K562 (cell line): ENCODE results near the gene RAB4B. TPM values are rescaled to one million over a fixed set of nuclear protein-coding genes. Genes with fewer than 3 reads are reported as not detected.

Experiments
- ARID2 ChIP-seq: fragments of 450-650 bp; IDR thresholded peaks from 2 replicates; pipeline ENCODE4 v1.6.1; 2017; ENCODE audit warnings: antibody characterized with exemption, mild to moderate bottlenecking
- ATF7 ChIP-seq: fragments of 450-650 bp; IDR thresholded peaks from 2 replicates; pipeline ENCODE4 v1.7.1; 2014; ENCODE audit warnings: mild to moderate bottlenecking, moderate library complexity
- CBX3 ChIP-seq, 2 experiments: IDR thresholded peaks; 1 replicate in 1 of 2; 2 replicates in 1 of 2; pipeline ENCODE4 v1.6.1; 2012; ENCODE audit warnings: inconsistent platforms in 2 of 2, low read length in 2 of 2, borderline replicate concordance in 1 of 2, control low read depth in 1 of 2
- FOXA3 ChIP-seq, 2 experiments: fragments of 450-650 bp in 1 of 2; sonication (generic) in 1 of 2; formaldehyde crosslinking; IDR thresholded peaks in 1 of 2; conservative IDR thresholded peaks in 1 of 2; 2 replicates each; pipeline versions ENCODE4 v1.4.0 to v1.8.0; 2020 to 2022; ENCODE audit warnings: mild to moderate bottlenecking in 2 of 2, missing genetic modification reagents in 1 of 2
- LARP7 ChIP-seq: fragments of 450-650 bp; IDR thresholded peaks from 2 replicates; pipeline ENCODE4 v1.6.1; 2016
- LCOR ChIP-seq: sonication (generic); formaldehyde crosslinking; IDR thresholded peaks from 2 replicates; pipeline ENCODE4 v1.8.0; 2022; ENCODE audit warnings: mild to moderate bottlenecking, missing genetic modification reagents
- MCM3 ChIP-seq: fragments of 450-650 bp; IDR thresholded peaks from 2 replicates; pipeline ENCODE4 v1.6.1; 2016
- MTA2 ChIP-seq: fragments of 450-650 bp; IDR thresholded peaks from 2 replicates; pipeline ENCODE4 v1.6.1; 2016; ENCODE audit warnings: low read depth
- NFRKB ChIP-seq: fragments of 450-650 bp; IDR thresholded peaks from 2 replicates; pipeline ENCODE4 v1.6.1; 2016; ENCODE audit warnings: low read depth
- PRPF4 ChIP-seq: fragments of 200-400 bp; formaldehyde crosslinking; IDR thresholded peaks from one replicate; pipeline ENCODE4 v1.6.1; 2017; ENCODE audit warnings: low read length, low read depth, mild to moderate bottlenecking; ENCODE audit not compliant: insufficient read depth, poor library complexity, severe bottlenecking
- RBM39 ChIP-seq: fragments of 200-400 bp; formaldehyde crosslinking; optimal IDR thresholded peaks from 2 replicates; pipeline ENCODE3; 2018; ENCODE audit warnings: low read depth, low read length
- SETDB1 ChIP-seq: IDR thresholded peaks from one replicate; pipeline ENCODE4 v1.6.1; 2012; ENCODE audit warnings: low read length, control low read depth, inconsistent platforms
- SMARCE1 ChIP-seq: fragments of 450-650 bp; IDR thresholded peaks from 2 replicates; pipeline ENCODE4 v1.7.1; 2016; ENCODE audit warnings: mild to moderate bottlenecking
- SMC3 ChIP-seq: conservative IDR thresholded peaks from 2 replicates; pipeline ENCODE4 v1.6.1; 2011; ENCODE audit warnings: low read depth, low read length, improper control_type of control experiment; ENCODE audit not compliant: insufficient read depth
- SREBF1 ChIP-seq: fragments of 150-350 bp; IDR thresholded peaks from 2 replicates; pipeline ENCODE4 v1.6.1; 2014; ENCODE audit warnings: antibody characterized with exemption, low read depth, low read length, borderline replicate concordance
- TAF7 ChIP-seq: fragments of 450-650 bp; IDR thresholded peaks from 2 replicates; pipeline ENCODE4 v1.6.1; 2016; ENCODE audit warnings: missing genetic modification characterization, missing compliant biosample characterization
- TAL1 ChIP-seq: fragments of 450-650 bp; IDR thresholded peaks from 2 replicates; pipeline ENCODE4 v1.6.1; 2016; ENCODE audit warnings: mild to moderate bottlenecking
- ZFP36 ChIP-seq: fragments of 150-350 bp; IDR thresholded peaks from 2 replicates; pipeline ENCODE4 v1.6.1; 2018; ENCODE audit warnings: low read length, low read depth; ENCODE audit not compliant: partially characterized antibody
- ZNF561 ChIP-seq: fragments of 450-650 bp; formaldehyde crosslinking; conservative IDR thresholded peaks from 2 replicates; pipeline ENCODE4 v1.4.0; 2020; ENCODE audit warnings: mild to moderate bottlenecking, moderate library complexity
- polyA plus RNA-seq, 8 experiments: library from polyadenylated mRNA; depleted of rRNA in 4 of 8; stranded (reverse) in 5 of 8; unstranded in 3 of 8; fragments of >200 nt; fragmentation: Nextera tagmentation in 2 of 8; fragmentation: Illumina TruSeq in 1 of 8; extraction: Ambion mirVana in 2 of 8; extraction: Trizol in 1 of 8; gene quantifications; 2 replicates each; pipeline versions ENCODE4 v1.2.1 to v1.2.3, GENCODE V29; 2011 to 2014; ENCODE audit warnings: inconsistent platforms in 1 of 8, missing spikeins in 1 of 8
- total RNA-seq, 7 experiments: library from RNA; depleted of rRNA in 6 of 7; stranded (reverse); fragments of >200 nt in 6 of 7; fragmentation: Illumina TruSeq in 2 of 7; extraction: Trizol in 2 of 7; gene quantifications; 2 replicates each; pipeline versions ENCODE4 v1.2.1 to v1.2.3, GENCODE V29; 2011 to 2021; ENCODE audit warnings: low replicate concordance in 1 of 7
- TF ChIP-seq, protein P1 (sequence below): sonication (generic); formaldehyde crosslinking; IDR thresholded peaks from 2 replicates; pipeline ENCODE4 v1.8.1; 2022; ENCODE audit warnings: missing genetic modification reagents
- TF ChIP-seq, protein P2 (sequence below): fragments of 250-450 bp; sonication (Bioruptor Pico); IDR thresholded peaks from 2 replicates; pipeline ENCODE4 v1.8.0; 2022; ENCODE audit warnings: inconsistent platforms, mild to moderate bottlenecking, moderate library complexity, borderline replicate concordance
- TF ChIP-seq, protein P3 (sequence below): fragments of 450-650 bp; IDR thresholded peaks from 2 replicates; pipeline ENCODE4 v1.6.1; 2017; ENCODE audit warnings: antibody characterized with exemption
- TF ChIP-seq, protein P4 (sequence below): fragments of 250-450 bp; sonication (Bioruptor Pico); IDR thresholded peaks from 2 replicates; pipeline ENCODE4 v1.8.0; 2021; ENCODE audit warnings: moderate library complexity, mild to moderate bottlenecking, inconsistent platforms

RAB4B gene
- total and polyA plus RNA-seq, 9 of the 15 experiments (the other 6 are each of a cell fraction or from before 2014, with no cell fraction given), result 0.28 to 20.4 (median 9.0) TPM

DNA sequence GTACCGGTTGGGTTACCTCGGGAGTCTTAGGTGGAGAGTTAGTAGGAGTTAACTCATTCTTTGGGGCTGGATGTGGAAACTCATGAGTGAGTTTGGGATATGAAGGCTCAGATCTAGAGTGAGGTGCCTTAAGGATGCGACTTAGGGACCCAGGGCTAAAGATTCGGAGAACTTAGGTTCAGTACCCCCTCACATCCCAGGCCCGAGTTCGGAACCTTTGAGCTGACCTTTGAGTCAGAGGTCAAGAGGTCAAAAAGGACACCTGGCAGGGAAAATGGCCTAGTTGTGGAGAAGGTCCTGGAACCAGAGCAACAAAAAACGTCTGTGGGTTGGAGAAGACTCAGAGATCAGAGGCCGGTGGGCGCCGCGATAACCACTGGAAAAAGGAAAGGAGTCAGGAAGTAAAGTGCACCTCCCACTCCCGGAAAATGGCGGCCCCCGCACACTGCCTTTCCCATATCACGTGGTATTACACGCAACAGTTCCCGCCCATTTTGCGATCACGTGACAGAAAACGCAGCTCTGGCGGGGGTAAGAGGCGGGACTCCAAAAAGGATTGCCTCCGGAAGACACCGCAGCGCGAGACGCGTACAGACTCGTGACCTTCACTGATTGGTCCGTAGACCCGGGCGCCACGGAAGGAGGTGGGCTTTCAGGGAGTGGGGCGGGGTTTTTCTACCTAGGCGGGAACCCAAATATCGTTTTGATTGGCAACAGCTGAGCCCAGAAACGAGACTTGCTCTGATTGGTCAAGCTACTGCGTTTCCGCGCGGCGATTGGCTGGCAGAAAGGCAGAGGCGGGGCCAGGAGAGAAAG lies 27.8 kb upstream of the RAB4B start, which contains the start of gene ACTMAP (continued):
- TF ChIP-seq, protein P1, sequence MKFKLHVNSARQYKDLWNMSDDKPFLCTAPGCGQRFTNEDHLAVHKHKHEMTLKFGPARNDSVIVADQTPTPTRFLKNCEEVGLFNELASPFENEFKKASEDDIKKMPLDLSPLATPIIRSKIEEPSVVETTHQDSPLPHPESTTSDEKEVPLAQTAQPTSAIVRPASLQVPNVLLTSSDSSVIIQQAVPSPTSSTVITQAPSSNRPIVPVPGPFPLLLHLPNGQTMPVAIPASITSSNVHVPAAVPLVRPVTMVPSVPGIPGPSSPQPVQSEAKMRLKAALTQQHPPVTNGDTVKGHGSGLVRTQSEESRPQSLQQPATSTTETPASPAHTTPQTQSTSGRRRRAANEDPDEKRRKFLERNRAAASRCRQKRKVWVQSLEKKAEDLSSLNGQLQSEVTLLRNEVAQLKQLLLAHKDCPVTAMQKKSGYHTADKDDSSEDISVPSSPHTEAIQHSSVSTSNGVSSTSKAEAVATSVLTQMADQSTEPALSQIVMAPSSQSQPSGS, result no peak
- TF ChIP-seq SREBF1 (peak; percentile 86; the same call in 1 of the 2 replicates), SMARCE1 (peak; percentile 73; the same call in 1 of the 2 replicates), TAF7 (tag) (peak; percentile 87), ZNF561 (CRISPR knock-in tag) (no peak), TAL1 (no peak), NFRKB (peak; percentile 97), ATF7 (peak; percentile 66; the same call in 1 of the 2 replicates), MCM3 (no peak), ARID2 (no peak), PRPF4 (no peak), ZFP36 (no peak), LARP7 (0 out of 2 replicates have a peak, but pooled peaks have one; percentile 10), CBX3 (IDR thresholded peaks at IDR 0.05; ENCODE audit: borderline replicate concordance in 1 of 2, low read length in 2 of 2) (peak in 1 of 2 experiments; percentile 66; a peak in 1 of 3 replicates), SETDB1 (no peak), RBM39 (no peak), FOXA3 (CRISPR knock-in tag; conservative IDR thresholded peaks at IDR 0.05 in 1 of 2, IDR thresholded peaks at IDR 0.05 in 1 of 2) (no peak), SMC3 (no peak), MTA2 (peak; percentile 63), LCOR (CRISPR knock-in tag) (peak; percentile 69)
- TF ChIP-seq, protein P2, sequence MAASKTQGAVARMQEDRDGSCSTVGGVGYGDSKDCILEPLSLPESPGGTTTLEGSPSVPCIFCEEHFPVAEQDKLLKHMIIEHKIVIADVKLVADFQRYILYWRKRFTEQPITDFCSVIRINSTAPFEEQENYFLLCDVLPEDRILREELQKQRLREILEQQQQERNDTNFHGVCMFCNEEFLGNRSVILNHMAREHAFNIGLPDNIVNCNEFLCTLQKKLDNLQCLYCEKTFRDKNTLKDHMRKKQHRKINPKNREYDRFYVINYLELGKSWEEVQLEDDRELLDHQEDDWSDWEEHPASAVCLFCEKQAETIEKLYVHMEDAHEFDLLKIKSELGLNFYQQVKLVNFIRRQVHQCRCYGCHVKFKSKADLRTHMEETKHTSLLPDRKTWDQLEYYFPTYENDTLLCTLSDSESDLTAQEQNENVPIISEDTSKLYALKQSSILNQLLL (CRISPR knock-in tag), result no peak
- TF ChIP-seq, protein P3, sequence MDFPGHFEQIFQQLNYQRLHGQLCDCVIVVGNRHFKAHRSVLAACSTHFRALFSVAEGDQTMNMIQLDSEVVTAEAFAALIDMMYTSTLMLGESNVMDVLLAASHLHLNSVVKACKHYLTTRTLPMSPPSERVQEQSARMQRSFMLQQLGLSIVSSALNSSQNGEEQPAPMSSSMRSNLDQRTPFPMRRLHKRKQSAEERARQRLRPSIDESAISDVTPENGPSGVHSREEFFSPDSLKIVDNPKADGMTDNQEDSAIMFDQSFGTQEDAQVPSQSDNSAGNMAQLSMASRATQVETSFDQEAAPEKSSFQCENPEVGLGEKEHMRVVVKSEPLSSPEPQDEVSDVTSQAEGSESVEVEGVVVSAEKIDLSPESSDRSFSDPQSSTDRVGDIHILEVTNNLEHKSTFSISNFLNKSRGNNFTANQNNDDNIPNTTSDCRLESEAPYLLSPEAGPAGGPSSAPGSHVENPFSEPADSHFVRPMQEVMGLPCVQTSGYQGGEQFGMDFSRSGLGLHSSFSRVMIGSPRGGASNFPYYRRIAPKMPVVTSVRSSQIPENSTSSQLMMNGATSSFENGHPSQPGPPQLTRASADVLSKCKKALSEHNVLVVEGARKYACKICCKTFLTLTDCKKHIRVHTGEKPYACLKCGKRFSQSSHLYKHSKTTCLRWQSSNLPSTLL, result no peak
- TF ChIP-seq, protein P4, sequence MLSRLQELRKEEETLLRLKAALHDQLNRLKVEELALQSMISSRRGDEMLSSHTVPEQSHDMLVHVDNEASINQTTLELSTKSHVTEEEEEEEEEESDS, result no peak
